ENCODE results near the gene EXOC6B. TPM values are rescaled to one million over a fixed set of nuclear protein-coding genes. Genes with fewer than 3 reads are reported as not detected.

Gene EXOC6B
- total and polyA plus RNA-seq, 9 of the 15 experiments (the other 6 are each of a cell fraction or from before 2014, with no cell fraction given): 0.28 to 4.2 (median 2.0) TPM

DNA sequence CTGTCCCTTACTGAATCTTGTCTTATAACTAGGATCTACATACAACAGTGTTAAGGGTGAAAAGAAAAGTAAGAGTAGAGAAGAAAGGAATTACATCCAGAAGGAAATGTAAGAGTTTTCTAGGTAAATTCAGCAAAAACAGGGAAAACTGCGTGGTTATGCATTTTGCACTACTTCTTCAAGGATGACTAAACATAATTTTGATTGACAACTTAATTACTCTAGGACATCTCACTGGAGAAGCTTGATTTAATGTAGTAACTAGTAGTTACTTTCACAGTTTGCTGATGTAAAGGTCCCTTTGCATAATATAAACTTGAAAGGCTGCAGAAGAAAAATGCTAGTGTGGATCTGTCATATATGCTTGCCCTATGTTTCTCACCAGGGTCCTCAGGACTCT lies 464.8 kb downstream of the EXOC6B start (continued):
- TF ChIP-seq, protein P1, sequence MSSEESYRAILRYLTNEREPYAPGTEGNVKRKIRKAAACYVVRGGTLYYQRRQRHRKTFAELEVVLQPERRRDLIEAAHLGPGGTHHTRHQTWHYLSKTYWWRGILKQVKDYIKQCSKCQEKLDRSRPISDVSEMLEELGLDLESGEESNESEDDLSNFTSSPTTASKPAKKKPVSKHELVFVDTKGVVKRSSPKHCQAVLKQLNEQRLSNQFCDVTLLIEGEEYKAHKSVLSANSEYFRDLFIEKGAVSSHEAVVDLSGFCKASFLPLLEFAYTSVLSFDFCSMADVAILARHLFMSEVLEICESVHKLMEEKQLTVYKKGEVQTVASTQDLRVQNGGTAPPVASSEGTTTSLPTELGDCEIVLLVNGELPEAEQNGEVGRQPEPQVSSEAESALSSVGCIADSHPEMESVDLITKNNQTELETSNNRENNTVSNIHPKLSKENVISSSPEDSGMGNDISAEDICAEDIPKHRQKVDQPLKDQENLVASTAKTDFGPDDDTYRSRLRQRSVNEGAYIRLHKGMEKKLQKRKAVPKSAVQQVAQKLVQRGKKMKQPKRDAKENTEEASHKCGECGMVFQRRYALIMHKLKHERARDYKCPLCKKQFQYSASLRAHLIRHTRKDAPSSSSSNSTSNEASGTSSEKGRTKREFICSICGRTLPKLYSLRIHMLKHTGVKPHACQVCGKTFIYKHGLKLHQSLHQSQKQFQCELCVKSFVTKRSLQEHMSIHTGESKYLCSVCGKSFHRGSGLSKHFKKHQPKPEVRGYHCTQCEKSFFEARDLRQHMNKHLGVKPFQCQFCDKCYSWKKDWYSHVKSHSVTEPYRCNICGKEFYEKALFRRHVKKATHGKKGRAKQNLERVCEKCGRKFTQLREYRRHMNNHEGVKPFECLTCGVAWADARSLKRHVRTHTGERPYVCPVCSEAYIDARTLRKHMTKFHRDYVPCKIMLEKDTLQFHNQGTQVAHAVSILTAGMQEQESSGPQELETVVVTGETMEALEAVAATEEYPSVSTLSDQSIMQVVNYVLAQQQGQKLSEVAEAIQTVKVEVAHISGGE (CRISPR knock-in tag; IDR thresholded peaks at IDR 0.05): no peak
- no peak for TF ChIP-seq FOXJ3 (CRISPR knock-in tag; IDR thresholded peaks at IDR 0.05)
- no peak for TF ChIP-seq SRF (CRISPR knock-in tag; IDR thresholded peaks at IDR 0.05)
- TF ChIP-seq DLX4 (CRISPR knock-in tag; IDR thresholded peaks at IDR 0.05): no peak
- TF ChIP-seq SRSF3 (IDR thresholded peaks at IDR 0.05; ENCODE audit: insufficient read depth, low read length): no peak
- TF ChIP-seq, protein P2, sequence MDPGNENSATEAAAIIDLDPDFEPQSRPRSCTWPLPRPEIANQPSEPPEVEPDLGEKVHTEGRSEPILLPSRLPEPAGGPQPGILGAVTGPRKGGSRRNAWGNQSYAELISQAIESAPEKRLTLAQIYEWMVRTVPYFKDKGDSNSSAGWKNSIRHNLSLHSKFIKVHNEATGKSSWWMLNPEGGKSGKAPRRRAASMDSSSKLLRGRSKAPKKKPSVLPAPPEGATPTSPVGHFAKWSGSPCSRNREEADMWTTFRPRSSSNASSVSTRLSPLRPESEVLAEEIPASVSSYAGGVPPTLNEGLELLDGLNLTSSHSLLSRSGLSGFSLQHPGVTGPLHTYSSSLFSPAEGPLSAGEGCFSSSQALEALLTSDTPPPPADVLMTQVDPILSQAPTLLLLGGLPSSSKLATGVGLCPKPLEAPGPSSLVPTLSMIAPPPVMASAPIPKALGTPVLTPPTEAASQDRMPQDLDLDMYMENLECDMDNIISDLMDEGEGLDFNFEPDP (CRISPR knock-in tag; IDR thresholded peaks at IDR 0.05): no peak
- TF ChIP-seq CHD4 (IDR thresholded peaks at IDR 0.05; ENCODE audit: insufficient read depth, insufficient replicate concordance, low read depth, low read length, poor library complexity, severe bottlenecking): no peak
- TF ChIP-seq, protein P3, sequence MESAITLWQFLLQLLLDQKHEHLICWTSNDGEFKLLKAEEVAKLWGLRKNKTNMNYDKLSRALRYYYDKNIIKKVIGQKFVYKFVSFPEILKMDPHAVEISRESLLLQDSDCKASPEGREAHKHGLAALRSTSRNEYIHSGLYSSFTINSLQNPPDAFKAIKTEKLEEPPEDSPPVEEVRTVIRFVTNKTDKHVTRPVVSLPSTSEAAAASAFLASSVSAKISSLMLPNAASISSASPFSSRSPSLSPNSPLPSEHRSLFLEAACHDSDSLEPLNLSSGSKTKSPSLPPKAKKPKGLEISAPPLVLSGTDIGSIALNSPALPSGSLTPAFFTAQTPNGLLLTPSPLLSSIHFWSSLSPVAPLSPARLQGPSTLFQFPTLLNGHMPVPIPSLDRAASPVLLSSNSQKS (CRISPR knock-in tag; IDR thresholded peaks at IDR 0.05): no peak
- no peak for TF ChIP-seq MNT (conservative IDR thresholded peaks at IDR 0.05)
- peak; percentile 78 for TF ChIP-seq ZNF316 (IDR thresholded peaks at IDR 0.05)
- no peak for TF ChIP-seq ZNF133 (CRISPR knock-in tag; IDR thresholded peaks at IDR 0.05)
- TF ChIP-seq RAD21 (CRISPR knock-in tag; conservative IDR thresholded peaks at IDR 0.05 in 1 of 2, IDR thresholded peaks at IDR 0.05 in 1 of 2): no peak
- TF ChIP-seq ZC3H4 (CRISPR knock-in tag; IDR thresholded peaks at IDR 0.05; ENCODE audit: borderline replicate concordance): no peak
- TF ChIP-seq TEAD2 (tag; IDR thresholded peaks at IDR 0.05): no peak
- TF ChIP-seq, protein P4, sequence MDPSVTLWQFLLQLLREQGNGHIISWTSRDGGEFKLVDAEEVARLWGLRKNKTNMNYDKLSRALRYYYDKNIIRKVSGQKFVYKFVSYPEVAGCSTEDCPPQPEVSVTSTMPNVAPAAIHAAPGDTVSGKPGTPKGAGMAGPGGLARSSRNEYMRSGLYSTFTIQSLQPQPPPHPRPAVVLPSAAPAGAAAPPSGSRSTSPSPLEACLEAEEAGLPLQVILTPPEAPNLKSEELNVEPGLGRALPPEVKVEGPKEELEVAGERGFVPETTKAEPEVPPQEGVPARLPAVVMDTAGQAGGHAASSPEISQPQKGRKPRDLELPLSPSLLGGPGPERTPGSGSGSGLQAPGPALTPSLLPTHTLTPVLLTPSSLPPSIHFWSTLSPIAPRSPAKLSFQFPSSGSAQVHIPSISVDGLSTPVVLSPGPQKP (CRISPR knock-in tag; IDR thresholded peaks at IDR 0.05): no peak
- TF ChIP-seq ZNF41 (CRISPR knock-in tag; conservative IDR thresholded peaks at IDR 0.05): no peak
- TF ChIP-seq HMG20B (CRISPR knock-in tag; IDR thresholded peaks at IDR 0.05): no peak
- TF ChIP-seq FIP1L1 (IDR thresholded peaks at IDR 0.05; ENCODE audit: low read depth, low read length, poor library complexity, severe bottlenecking): no peak

Measured in K562 (cell line).